GM10266 (cell line): Measurements from ENCODE around the gene URI1.

Source experiments
- DNase-seq: peaks from one replicate; pipeline ENCODE4 v3.0.0; 2012; ENCODE audit errors: extremely low spot score
- CTCF ChIP-seq: IDR thresholded peaks from 2 replicates; pipeline ENCODE4 v1.5.1; 2012; ENCODE audit warnings: mild to moderate bottlenecking, low read depth; ENCODE audit not compliant: control insufficient read depth, insufficient read depth; ENCODE audit errors: missing control alignments

URI1 gene

GRCh38 chr19:29941828-29942403 lies at the start of gene URI1:
TSS of gene URI1 (plus strand) at chr19:29942239. CDS start at chr19:29942548, 309 bp downstream.
- TF ChIP-seq CTCF = no peak
- peak; percentile 97 for DNase-seq

GRCh38 chr19:29893606-29894284 lies 48.3 kb upstream of the URI1 start:
- DNase-seq = no peak
- TF ChIP-seq CTCF = no peak

- TF ChIP-seq CTCF = no peak
- DNase-seq = no peak
These were observed 45.2 kb upstream of the URI1 start for GRCh38 chr19:29896802-29897201.

- DNase-seq = no peak
- no peak for TF ChIP-seq CTCF
These were observed 44.6 kb upstream of the URI1 start for GRCh38 chr19:29897466-29897865.

GRCh38 chr19:29904017-29904416 lies 38.0 kb upstream of the URI1 start:
- DNase-seq = no peak
- no peak for TF ChIP-seq CTCF

- TF ChIP-seq CTCF = no peak
- no peak for DNase-seq
These were observed 32.8 kb upstream of the URI1 start for GRCh38 chr19:29908963-29909944.
